ENCODE measurements around the gene USP38. TPM values are rescaled to one million over a fixed set of nuclear protein-coding genes. Genes with fewer than 3 reads are reported as not detected.
A peak's percentile ranks its signal among the peaks of the same experiment; 100 is the strongest.

Gene USP38
- total and polyA plus RNA-seq, 2 of the 4 experiments (the other 2 are of a cell fraction), result 5.5 to 17.0 TPM

DNA sequence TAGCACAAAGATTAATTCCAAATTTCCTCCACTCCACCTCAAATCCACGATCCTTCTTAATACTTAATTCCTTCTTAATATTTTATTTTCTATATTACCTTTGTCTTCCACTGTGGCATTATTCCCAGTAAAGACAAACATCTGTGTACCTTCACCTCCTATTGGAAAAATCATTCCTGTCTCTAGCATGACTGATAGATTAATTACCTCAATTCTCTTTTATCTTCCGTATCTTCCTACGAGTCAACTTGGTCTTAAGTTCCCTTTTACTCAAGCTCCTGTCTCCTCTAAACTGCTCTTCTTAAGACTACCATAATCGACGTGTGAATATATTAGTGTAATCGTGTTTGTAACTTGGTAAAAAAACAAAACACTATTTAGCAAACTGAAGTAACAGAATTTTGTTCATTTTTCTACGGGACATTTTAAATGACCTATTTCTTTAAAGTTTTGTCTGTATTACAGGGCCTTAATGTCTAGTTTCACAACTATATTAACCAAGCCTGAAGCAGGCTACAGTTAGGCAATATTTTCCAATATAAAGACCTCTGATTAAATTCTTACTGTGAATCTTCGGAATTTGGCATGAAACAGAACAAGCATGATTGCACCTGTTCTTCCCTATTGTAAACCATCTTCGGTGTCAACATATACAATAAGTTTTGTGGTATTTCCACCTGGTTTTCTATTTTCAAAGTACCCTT lies 1.1 kb upstream of the USP38 start:
- no peak overlapping the region for H3K18ac ChIP-seq (ENCODE audit: low read depth, low read length)
- no peaks in the 10 kb centered on the region for H3K27me3 ChIP-seq (ENCODE audit: control insufficient read depth, insufficient read depth, low read length)
- no peaks in the 10 kb centered on the region for H3K36me3 ChIP-seq (ENCODE audit: control insufficient read depth, insufficient read depth, low read length)
- no peaks in the 10 kb centered on the region for H3K4me1 ChIP-seq (ENCODE audit: control insufficient read depth, insufficient read depth, low read length)
- no peak for ATAC-seq (ENCODE audit: low read depth)
- H3K4me3 ChIP-seq (ENCODE audit: insufficient read depth, low read depth, low read length), result peak overlapping the region; percentile 74
- intact Hi-C loops (cut with micrococcal nuclease) (loop anchor here (2.0 to 10.0 kb wide), 2 partner anchors 199 to 339 kb away; partner anchors contain the start of gene INPP4B), in situ Hi-C loops (cut with MboI; ENCODE audit: low sequenced_read_pairs) (no loop called here), dilution Hi-C loops (cut with HindIII; ENCODE audit: low sequenced_read_pairs, unreplicated experiment) (no loop called here)
- ChIA-PET CTCF (no interaction called here), POLR2A (ENCODE audit: unreplicated experiment) (no interaction called here)
- H2AK9ac ChIP-seq (replicated peaks; ENCODE audit: low read depth, low read length, poor library complexity), result no peak overlapping the region
- no peak overlapping the region; a peak in 2 of 4 replicates for H4K8ac ChIP-seq (ENCODE audit: low read depth in 2 of 2, low read length in 2 of 2)
- peaks cover 6 to 22% of the 10 kb centered on the region in 2 experiments; a peak in 3 of 4 replicates for H3K79me1 ChIP-seq (ENCODE audit: low read depth in 1 of 2, low read length in 2 of 2)
- no peak overlapping the region for H2BK5ac ChIP-seq (ENCODE audit: low read depth, low read length, poor library complexity, severe bottlenecking)
- TF ChIP-seq, protein P1, sequence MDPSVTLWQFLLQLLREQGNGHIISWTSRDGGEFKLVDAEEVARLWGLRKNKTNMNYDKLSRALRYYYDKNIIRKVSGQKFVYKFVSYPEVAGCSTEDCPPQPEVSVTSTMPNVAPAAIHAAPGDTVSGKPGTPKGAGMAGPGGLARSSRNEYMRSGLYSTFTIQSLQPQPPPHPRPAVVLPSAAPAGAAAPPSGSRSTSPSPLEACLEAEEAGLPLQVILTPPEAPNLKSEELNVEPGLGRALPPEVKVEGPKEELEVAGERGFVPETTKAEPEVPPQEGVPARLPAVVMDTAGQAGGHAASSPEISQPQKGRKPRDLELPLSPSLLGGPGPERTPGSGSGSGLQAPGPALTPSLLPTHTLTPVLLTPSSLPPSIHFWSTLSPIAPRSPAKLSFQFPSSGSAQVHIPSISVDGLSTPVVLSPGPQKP (IDR thresholded peaks at IDR 0.05; ENCODE audit: borderline replicate concordance, low read depth, low read length), result no peak
- TF ChIP-seq CEBPB (IDR thresholded peaks at IDR 0.05; ENCODE audit: low read depth, low read length), result 0 out of 2 replicates have a peak, but pooled peaks have one; percentile 5
- no peak overlapping the region for H3K56ac ChIP-seq (ENCODE audit: extremely low read depth, insufficient read depth, low read length)
- H2BK120ac ChIP-seq (ENCODE audit: low read depth, low read length), result no peak overlapping the region
- peak overlapping the region; percentile 99; the same call in 1 of the 2 replicates for H3K4me2 ChIP-seq (ENCODE audit: low read depth, low read length)
- peaks cover 13% of the 10 kb centered on the region for H4K20me1 ChIP-seq (ENCODE audit: insufficient read depth, low read length)
- H2BK20ac ChIP-seq (ENCODE audit: low read depth, low read length), result no peak overlapping the region
- H3K23ac ChIP-seq (ENCODE audit: low read depth, low read length), result no peak overlapping the region
- no peak overlapping the region for H2AK5ac ChIP-seq (ENCODE audit: low read depth, low read length)
- no peak overlapping the region for H4K91ac ChIP-seq (ENCODE audit: insufficient read depth, low read depth, low read length)
- no peak overlapping the region for H3K14ac ChIP-seq (replicated peaks; ENCODE audit: low read depth, low read length)
- no peak overlapping the region for H3K27ac ChIP-seq (ENCODE audit: insufficient read depth, low read length)
- 100% methylated on average over 1 of the region's 9 CpGs; no CpG with 5 or more reads in 1 of the 2 experiments for WGBS, 2 experiments (ENCODE audit: extremely low coverage in 2 of 2, insufficient read length in 1 of 2)
- H2BK15ac ChIP-seq (ENCODE audit: low read depth, low read length), result no peak overlapping the region
- TSS peak; percentile 59 for BruUV-seq (replicated peaks)
- H4K5ac ChIP-seq (ENCODE audit: low read depth, low read length), result no peak overlapping the region
- H3K9ac ChIP-seq (ENCODE audit: low read depth, low read length), result peak overlapping the region; percentile 98; the same call in 1 of the 2 replicates
- H3K9me3 ChIP-seq (ENCODE audit: control insufficient read depth, insufficient read depth, low read length), result no peaks in the 10 kb centered on the region
- H2AFZ ChIP-seq (replicated peaks; ENCODE audit: low read length, poor library complexity), result no peak overlapping the region
- no peak overlapping the region for H3K4ac ChIP-seq (ENCODE audit: low read depth, low read length)
- no peaks in the 10 kb centered on the region for H3K9me1 ChIP-seq (ENCODE audit: insufficient read depth, low read length)
- no peak for DNase-seq

Measured in IMR-90 (cell line).